HG02970 (cell line): ENCODE measurements around the gene VOPP1.

Source experiments
- ATAC-seq: cut with Tn5 transposase; IDR thresholded peaks from one replicate; pipeline ENCODE4 v1.9.1; 2021; ENCODE audit warnings: mild to moderate bottlenecking, moderate library complexity, moderate number of reproducible peaks; ENCODE audit not compliant: unreplicated experiment, low FRiP score

VOPP1 gene

DNA sequence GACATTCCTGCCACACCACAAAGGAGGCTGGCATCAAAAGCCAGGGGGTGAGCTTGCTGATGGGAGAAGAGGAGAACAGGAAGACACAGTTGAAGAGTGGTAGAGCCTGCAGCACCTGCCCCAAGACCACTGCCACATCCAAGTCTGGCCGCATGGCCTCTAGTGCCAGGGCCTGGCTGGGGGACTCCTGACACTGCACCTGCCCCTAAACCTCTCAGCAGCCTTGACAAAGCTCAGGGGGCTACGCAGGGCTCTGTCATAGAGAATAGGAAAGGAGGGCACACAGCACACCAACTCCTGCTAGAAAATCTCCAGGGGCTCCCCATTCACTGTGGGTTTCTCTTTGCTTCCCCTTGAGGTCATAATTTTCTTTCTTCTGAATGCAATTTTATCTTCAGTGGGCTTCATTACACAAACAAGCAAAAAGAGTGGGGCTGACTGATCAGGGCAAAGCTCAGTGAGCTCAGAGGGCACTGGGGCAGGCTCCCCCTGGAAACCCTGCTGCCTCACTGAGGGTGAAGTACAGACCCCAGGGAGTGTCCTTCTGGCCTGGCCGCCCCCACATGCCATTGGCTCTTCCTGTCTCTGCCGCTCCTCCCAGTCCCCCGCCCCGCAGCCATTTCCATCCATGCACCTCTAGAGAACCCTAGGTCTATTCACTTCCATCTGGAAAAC, 37.2 kb downstream of the VOPP1 start:
- ATAC-seq: no peak

DNA sequence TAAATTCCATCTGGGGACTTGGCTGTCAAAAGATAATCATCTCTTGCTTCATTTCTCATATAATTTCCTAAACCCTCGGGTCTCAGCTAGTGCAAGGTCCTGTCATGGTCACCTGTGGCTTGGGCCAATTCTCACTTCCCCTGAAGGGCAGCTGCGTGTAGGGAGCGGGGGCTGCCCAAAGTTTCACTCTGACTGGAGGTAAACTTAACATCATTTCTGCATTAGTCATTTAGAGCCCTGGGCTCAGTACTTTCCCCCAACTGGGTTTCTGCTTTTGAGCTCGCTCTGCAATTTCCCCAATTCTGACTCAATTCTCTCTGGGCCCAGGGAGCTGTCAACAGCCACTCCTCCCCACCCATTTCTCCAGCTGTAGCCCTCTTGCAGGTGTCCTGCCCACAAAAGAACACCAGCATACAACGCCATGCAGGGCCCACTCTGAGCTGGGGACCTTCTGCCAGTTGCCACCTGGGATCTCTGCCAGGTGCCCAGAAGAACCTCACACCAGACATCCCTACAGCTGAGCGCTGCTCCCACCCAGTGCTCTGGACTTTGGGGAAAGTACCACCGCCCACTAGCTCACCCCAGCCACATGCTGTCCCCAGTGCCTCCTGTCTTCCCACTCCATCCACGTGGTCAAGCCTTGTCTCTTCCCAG, 37.9 kb downstream of the VOPP1 start:
- peak; percentile 74 for ATAC-seq

DNA sequence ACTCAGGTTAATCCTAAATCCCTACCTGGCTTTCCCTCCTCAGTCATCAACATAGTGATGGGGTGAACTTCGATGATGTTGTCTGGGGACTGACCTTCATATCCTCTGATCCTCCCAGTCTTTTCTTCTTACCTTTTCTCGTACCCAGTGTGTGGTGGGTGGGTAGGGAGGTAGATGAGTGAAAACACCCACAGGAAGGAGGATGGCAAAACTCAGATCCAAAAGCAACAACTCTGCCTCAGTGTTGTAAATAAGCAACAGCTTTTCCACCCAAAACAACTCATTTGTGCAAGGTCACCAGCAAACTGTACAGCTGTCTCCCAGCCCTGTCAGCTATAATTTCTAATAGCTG, 38.6 kb downstream of the VOPP1 start:
- no peak for ATAC-seq

DNA sequence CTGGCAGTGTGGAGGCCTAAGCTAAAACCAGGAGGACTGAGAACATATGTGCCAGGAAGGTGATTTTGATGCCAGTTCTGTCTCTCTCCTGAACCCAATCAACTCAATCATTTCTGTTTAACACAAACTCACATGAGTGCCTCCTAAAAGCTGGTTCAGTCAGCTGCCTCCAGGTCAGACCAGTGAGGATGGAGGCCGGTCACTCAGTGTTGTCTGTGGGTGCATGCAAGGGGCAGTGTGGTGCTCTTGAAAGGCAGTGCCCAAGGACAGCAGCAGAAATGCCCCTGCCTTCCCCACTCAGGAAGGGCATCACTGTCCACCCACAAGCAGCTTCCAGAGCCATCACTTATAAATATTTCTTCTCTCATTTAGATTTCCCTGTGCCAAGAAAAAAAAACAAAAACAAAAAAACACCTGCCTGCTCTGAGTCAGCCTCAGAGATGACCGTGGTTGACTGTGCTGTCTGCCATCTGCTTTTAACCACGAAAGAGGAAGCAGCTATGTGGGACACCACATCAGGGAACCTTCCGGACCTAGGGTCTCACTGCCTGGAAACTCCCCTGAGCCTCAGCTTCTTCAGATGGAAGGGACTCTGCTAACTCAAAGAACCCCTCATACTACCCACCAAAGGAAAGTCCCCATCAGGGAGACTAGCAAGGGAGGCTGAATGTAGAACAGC, 39.1 kb downstream of the VOPP1 start:
- ATAC-seq: peak; percentile 57

DNA sequence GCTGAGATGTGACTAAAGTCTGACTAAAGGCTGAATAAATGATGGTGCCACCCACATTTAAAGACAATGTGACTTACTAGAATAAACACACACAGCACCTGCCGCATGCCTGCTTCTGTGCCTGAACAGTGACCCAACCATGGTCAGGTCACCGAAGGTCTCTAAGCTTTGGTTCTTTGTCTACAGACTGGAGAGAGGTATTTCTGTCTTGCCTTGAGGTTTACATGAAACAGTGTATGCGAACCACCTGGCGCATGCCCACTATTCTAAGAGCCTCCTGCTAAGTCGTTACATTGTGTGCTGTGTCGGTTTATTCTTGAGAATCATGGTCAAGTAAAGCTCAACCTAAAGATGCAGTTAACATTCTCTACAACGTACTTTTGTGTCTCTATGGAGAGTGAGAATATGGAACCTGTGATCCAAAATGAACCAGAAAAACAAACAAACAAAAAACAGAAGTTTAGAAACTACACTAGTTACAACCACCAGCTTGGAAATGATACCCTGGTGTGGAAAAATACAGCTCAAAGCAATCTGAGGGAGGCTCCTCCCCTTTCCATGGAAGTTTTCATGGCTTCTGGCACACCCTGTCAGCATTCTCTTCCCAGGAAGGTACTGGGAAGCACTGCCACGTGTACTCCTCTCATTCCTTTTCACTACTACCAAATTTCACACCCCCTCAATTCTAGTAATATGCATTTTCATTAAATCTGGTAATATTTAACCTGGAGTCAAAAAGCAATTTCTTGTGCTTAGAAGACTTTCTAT, 40.0 kb downstream of the VOPP1 start:
- ATAC-seq: no peak

DNA sequence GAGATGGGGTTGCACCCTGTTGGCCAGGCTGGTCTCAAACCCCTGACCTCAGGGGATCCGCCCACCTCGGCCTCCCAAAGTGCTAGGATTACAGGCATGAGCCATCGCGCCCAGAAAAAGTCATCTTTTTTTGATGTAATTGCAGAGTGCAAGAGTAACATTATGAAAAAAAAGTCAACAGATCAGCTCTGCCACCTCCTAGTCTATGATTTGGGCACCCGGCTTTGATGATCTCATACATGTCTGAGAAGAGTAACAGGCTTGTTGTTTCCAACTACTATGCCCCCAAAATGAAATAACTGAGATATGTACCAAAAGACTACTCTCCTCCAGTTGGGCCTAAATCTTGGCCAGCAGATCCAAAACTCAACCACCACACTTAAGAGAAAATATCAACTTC, 40.8 kb downstream of the VOPP1 start:
- no peak for ATAC-seq

DNA sequence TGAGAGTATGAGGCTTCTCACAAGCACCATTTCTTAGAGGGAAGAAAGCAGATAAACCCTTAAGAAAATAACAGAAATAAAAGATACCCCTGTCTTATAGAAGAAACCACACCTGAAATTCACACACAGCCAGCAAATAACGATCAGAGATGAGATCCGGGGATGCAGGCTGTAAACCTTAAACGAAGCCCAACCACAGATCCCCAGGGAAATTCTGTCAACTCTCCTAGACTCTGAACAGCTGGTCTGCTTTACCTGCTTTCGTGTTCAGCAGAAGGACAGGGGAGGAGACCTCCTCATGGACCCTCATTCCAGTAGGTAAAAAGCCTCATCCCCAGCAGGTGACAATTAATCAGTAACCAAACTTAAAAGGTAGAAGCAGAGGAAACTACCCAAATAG, 45.0 kb downstream of the VOPP1 start:
- ATAC-seq: no peak

DNA sequence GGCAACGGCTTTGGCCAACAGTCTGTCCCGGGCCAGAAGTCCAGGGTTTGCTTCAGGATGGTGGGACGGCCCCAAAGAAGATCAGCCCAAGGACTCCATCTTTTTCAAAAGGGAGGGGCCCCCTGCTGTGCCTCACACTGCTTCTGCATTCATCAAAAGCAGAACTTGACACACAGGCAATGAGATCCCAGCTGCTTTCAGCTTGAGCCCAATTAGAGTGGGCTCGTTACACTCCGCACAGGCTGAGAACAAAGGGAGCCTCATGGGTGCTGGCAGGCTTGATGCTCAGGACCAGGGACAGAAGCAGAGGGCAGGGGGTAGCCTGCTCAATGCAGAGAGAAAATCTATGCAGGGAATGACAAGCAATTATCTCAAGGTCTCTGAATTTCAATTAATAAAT, 45.5 kb downstream of the VOPP1 start:
- peak; percentile 43 for ATAC-seq

DNA sequence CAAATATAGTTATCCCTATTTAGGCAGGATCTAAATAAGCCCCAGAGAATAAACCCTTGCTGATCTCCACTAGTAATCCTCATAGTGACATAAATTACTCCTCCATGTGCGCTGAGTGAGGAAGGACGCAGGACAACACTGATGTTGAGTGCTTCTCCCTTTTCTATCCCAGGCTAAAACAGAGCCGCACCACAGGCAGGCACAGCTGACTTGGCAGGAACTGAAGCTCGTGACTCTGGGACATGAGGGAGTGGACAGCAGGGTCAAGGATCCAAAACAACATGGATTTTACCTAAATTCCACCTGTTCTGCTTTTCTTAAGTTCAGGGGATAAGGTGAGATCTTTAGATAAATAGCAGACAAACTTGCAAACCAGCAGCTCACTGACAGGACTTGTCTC, 46.0 kb downstream of the VOPP1 start:
- no peak for ATAC-seq

DNA sequence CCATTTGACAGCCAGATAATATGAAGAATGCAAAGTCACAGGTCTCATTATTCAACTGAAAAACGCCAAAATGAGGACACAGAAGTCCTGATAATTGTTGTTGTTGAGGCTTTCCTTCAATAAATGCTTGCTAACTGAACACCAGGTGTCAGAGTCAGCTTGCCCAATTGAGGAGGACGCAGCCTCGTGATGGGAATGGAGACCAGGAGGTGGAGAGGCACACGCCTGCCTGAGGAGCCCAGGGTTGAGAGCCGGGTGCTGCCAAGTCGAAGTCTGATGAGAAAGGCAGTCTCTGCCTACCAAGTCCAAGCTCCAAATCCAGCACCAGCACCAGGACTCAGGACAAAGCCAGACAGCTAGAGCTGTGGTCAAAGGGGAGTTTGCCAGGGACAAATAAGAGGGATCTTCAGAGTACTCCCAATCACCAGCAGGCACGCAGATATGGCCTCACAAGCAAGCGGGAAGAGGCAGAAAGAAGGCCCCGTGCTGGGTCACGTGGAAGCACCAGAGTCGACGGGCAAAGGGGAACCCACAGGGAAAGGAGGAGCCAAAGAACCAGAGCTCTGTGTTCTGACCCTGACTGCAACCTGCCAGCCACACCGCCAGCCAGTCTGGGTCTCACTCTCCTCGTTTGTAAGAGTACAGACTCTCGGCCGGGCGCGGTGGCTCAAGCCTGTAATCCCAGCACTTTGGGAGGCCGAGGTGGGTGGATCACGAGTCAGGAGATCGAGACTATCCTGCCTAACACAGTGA, 47.6 kb downstream of the VOPP1 start:
- ATAC-seq: no peak

DNA sequence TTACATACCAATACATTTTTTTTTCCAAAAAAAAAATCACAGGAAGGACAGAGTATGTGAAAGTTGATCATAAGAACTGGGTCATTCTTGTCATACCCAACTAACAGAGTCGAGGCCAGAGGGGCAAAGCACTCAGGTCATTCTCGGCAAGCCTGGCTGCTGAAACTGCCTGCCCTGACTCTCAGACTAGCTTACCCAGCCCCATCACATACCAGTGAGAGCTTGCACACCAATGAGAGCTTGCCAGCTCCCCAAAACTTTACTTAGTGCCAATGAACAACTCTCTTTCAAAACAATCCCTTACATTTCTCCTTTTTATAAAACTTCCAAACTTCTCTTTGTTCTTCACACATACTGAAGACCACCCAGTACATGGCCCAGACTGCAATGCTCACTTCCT, 48.9 kb downstream of the VOPP1 start:
- ATAC-seq: no peak

DNA sequence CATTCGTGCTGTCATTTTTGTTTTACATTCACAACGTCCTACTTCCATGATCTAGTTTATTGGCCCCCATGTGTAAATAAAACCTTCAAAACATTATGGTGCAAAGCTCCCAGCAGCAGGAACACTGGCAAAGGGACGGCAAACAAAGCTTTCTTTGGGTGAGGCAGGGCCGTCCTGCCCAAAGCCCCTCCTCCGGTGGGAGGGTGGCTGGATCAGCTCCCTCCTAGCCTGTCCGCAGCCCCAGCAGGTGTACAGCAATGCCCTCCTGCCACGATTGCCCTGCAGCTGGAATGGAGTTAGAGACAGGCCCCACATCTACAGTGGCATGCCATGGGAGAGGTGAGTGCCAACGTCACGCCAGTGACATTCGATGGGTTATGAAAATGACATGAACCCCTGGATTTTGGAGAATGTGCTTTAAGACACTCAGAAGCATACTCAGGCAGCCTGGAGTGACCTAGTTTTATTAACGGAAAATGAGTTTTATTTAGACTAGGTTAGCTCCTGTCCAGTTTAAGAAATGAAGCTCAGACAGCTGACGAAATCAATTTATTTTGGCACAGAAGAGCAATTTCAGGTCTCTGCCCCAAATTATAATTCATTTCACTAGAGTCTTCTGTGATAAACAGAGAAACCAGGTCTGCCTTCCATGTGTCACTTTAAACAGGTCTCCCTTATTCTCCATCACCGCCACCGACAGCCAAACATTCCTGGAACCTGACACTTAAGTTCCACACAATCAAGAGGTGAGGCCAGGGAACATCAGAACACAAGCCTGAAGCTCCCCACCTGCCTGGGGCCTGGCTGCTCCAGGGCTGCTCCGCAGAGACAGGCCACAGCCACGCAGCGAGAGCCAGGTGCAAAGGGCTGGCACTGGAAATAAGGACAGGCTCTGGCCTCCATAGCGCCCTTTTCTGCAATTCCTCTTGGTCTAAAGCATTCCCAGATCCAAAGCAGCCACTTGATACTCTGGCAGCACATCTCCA, 50.1 kb downstream of the VOPP1 start:
- no peak for ATAC-seq

DNA sequence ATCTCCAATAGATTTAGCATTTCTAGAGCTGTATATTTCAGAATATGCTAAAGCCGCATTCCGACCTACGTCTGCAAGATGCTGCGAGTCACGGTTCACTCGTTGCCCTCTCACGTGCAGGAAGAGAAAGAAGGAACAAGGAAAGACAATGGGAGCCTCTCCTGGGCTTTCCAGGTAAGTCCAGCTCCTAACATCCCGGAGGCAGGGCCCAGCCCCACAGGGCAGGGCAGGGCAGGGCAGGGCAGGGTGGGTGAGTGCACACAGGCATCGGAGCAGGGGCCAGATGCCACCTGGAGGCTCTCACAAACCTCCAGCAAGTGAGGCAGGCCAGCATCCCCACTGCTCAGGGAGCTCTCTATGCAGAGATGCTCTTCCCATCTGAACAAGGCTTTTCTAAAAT, 50.8 kb downstream of the VOPP1 start:
- no peak for ATAC-seq

DNA sequence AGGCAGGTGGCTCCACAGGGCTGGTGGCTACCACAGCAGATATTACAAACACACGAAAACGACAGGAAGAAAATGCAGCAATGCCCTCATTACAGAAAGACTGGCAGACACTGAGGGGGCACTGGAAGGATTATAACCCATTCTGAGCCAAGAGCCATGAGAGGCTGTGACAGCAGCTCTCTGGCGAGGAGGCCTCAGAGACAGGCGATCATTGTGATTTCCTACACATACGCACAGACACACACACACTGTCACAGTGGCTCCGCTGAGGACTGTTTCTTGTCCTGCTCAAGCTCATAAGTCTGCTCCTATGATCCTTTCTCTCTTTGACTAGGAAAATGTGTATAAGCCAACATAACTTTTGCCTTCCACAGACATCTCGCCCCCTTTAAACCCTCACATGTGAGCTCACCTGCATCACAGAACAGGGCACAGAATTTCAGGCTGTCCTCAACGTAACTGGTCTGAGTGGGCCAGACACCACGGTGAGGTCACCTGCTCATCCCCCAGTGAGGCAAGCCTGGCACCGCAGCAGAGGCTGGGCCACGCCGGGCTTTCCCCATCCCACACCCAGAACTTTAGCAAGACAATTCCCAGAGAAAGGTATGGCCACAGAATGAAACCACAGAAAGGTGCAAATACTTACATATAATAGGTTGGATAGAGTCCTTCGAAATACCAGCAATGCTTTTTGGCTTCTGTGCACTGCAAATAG, 51.7 kb downstream of the VOPP1 start:
- ATAC-seq: no peak

DNA sequence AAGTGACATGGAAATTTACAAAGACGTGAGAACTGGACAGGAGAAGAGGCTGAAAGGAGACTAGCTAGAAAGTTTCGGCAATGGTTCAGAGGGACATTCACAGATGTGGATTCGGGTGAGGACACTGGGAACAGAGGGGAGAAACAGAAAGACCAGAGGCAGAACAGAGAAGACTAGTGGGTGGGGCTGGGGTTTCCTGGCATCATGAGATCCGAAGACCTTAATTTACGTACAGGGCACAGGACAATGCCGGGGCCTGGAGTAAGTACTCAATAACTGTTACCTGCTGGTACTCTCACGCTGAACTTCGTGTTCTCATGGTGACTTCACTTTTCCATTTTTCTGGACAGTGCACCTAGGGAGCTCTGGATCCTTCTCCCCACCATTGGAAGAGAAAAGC, 53.5 kb downstream of the VOPP1 start:
- ATAC-seq: no peak

DNA sequence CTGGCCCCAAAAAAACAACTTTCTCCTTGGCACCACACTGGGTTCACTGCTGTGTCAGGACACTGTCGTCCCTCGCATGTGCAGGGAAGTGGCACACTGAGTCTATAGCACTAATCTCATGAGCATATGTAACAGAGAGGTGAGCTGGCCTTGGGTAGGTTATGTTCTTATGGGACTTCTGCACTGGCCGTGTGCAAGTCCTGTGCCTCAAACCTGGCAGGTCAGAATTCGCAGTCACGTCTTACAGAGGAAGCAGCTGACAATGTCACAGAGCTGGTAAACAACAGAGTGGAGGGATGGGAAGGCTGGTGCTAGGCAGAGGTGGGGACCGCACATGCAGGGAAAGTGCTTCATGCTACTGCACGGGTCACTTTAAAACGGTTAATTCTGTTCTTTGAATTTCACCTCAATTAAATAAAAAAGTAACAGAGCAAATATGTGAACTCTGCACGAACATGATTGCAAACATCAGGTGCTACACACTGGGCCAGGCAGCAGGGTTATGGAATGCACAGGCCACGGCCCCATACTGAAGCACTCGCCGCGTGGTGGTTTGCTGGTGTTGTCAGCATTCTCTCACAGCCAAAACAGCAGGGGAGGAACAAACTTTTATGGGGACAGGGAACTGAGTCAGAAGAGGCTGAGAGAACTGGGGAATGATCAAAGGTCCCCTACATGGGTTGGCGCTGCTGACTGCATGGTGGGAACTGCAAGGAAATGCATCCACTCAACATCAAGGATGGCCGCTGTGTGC, 54.2 kb downstream of the VOPP1 start:
- no peak for ATAC-seq

DNA sequence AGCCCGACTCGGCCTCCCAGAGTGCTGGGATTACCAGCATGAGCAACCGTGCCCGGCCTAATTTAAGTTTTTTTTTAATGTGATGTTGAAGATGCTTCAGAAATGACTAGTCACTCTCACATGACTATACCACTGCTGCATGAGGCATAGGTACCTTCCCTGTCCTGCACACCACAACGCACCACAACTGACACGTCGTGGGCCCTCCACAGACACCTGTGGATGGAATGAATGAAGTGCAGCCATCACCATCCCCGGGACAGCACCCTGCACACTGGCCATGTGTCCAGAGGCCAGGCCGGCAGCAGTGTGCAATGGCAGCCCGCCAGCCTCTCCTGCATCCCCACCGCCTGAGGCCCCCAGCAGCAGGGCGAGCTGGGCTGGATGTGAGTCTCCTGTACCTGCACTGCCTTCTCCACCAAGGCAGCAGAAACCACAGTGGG, 55.1 kb downstream of the VOPP1 start:
- peak; percentile 48 for ATAC-seq

DNA sequence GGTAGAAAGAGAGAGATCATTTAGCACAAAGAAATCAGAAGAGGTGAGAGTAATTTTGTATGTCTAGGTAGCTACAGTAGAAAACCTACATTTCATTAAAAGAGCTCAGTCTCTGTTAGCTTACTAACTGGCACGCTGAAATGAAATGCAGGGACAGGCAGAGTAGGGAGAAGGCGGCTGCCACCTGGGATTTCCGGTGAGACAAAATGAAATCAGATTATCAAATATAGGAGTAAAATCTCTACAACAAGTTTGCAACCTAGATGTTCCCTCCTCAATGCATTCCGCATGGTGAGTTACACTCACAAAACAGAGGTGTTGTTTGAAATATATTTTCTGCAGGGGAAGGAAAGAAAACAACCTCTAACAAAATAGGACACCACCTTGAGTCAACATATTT, 55.9 kb downstream of the VOPP1 start:
- ATAC-seq: no peak
